ENCODE measurements around the gene MEGF6. TPM values are rescaled to one million over a fixed set of nuclear protein-coding genes. Genes with fewer than 3 reads are reported as not detected.

MEGF6 gene
- polyA plus RNA-seq, 1 donor (not counting 4 experiments of a cell fraction or from before 2014, with no cell fraction given) = 0.24 TPM

DNA sequence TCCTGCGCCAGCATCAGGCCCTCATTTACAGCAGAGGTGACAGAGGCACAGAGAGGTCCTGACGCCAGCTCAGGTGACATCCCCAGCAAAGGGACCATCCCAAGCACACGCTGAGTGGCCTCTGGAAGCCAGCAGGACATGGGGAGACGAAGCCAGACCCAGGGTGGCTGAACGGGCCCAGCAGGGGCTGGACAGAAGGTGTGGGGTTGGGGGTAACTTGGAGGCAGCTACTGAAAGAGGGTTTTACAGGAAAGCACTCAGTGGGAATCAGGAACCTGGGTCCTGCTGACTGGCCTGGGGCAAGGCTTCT, 158.5 kb downstream of the MEGF6 start:
- TF ChIP-seq, protein P1, sequence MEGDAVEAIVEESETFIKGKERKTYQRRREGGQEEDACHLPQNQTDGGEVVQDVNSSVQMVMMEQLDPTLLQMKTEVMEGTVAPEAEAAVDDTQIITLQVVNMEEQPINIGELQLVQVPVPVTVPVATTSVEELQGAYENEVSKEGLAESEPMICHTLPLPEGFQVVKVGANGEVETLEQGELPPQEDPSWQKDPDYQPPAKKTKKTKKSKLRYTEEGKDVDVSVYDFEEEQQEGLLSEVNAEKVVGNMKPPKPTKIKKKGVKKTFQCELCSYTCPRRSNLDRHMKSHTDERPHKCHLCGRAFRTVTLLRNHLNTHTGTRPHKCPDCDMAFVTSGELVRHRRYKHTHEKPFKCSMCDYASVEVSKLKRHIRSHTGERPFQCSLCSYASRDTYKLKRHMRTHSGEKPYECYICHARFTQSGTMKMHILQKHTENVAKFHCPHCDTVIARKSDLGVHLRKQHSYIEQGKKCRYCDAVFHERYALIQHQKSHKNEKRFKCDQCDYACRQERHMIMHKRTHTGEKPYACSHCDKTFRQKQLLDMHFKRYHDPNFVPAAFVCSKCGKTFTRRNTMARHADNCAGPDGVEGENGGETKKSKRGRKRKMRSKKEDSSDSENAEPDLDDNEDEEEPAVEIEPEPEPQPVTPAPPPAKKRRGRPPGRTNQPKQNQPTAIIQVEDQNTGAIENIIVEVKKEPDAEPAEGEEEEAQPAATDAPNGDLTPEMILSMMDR (optimal IDR thresholded peaks at IDR 0.05 in 1 of 3, IDR thresholded peaks at IDR 0.05 in 1 of 3, conservative IDR thresholded peaks at IDR 0.05 in 1 of 3; ENCODE audit: extremely low read depth in 1 of 3, insufficient read depth in 2 of 3, low read length in 3 of 3) = no peak
- no peak for TF ChIP-seq EZH2 (IDR thresholded peaks at IDR 0.05; ENCODE audit: low read length)
- Histone ChIP-seq H3K9me3 (ENCODE audit: control insufficient read depth, low read depth, low read length) (no peaks in the 10 kb centered on the region), H3K36me3 (ENCODE audit: control insufficient read depth in 2 of 2, extremely low read depth in 1 of 2, insufficient read depth in 2 of 2, low read length in 2 of 2) (no peaks in the 10 kb centered on the region), H3K27ac (ENCODE audit: control insufficient read depth, insufficient read depth, low read length) (no peak overlapping the region), H3K4me2 (ENCODE audit: control insufficient read depth, extremely low read depth, insufficient read depth, low read depth, low read length) (no peak overlapping the region), H3K9ac (ENCODE audit: control insufficient read depth, extremely low read depth, insufficient read depth, low read length) (no peak overlapping the region), H4K20me1 (ENCODE audit: control insufficient read depth, extremely low read depth, insufficient read depth, low read length) (no peaks in the 10 kb centered on the region), H3K4me3 (ENCODE audit: control insufficient read depth in 2 of 3, extremely low read depth in 1 of 3, insufficient read depth in 2 of 3, low read depth in 1 of 3, low read length in 3 of 3) (no peak overlapping the region), H2AFZ (ENCODE audit: control insufficient read depth, low read length) (no peak overlapping the region), H3K79me2 (ENCODE audit: control insufficient read depth, insufficient read depth, low read length) (no peaks in the 10 kb centered on the region), H3K27me3 (ENCODE audit: control insufficient read depth, extremely low read depth, insufficient read depth, low read length) (no peaks in the 10 kb centered on the region), H3K9me1 (ENCODE audit: control insufficient read depth, extremely low read depth, insufficient read depth, low read length) (no peaks in the 10 kb centered on the region), H3K4me1 (ENCODE audit: control insufficient read depth, extremely low read depth, insufficient read depth, low read length) (peaks cover 12% of the 10 kb centered on the region)
- dilution Hi-C loops (cut with MboI; ENCODE audit: extremely low pct_ligation_motif_present, low sequenced_read_pairs) = no loop called here
- FAIRE-seq = no peak
- DNase-seq (ENCODE audit: low read depth, low spot score) = no peak

DNA sequence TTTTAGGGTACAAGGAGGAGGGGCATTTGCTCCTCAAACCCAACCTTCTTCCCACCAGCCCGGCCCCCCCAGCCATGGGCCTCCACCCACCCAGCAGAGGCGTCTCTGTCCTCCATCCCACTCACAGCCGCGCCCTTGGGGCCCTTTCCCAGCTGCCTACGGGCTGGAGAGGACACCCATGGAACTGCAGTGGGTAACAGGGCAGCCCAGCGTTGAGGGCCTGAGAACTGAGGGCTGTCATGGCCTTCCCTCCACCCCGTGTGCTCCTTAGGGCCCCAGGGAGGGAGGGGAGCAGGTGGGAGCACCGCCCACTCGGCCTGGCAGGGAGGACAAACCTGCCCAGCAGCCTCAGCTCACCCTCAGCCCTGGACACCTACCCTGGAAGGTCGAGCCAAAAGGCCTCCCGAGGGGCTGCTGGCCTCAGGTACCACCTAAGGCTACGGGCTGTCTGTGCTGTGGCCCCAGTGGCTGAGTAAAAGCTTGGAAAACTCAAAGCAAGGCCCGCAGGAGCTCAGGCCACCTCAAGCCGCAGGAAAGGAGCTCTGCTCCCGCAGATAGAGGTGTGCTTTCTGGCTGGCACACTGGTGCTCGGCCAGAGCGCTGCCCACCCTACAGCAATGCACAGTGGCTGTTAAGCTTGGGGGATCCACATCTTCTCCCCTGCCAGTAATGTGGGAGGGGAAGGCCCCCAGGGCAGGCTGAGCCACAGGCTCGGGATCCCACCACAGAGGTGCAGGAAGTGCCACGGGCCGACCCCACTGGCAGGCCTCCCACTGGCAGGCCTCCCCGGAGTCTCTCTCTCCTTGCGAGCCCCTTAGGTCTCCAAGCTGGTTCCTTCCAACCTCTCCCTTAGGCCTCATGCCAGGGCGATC, 159.1 kb downstream of the MEGF6 start:
- Histone ChIP-seq H3K9ac (ENCODE audit: control insufficient read depth, extremely low read depth, insufficient read depth, low read length) (no peak overlapping the region), H3K4me2 (ENCODE audit: control insufficient read depth, extremely low read depth, insufficient read depth, low read depth, low read length) (no peak overlapping the region), H3K4me3 (ENCODE audit: control insufficient read depth in 2 of 3, extremely low read depth in 1 of 3, insufficient read depth in 2 of 3, low read depth in 1 of 3, low read length in 3 of 3) (no peak overlapping the region), H3K9me1 (ENCODE audit: control insufficient read depth, extremely low read depth, insufficient read depth, low read length) (no peaks in the 10 kb centered on the region), H3K27me3 (ENCODE audit: control insufficient read depth, extremely low read depth, insufficient read depth, low read length) (no peaks in the 10 kb centered on the region), H3K4me1 (ENCODE audit: control insufficient read depth, extremely low read depth, insufficient read depth, low read length) (peaks cover 9% of the 10 kb centered on the region), H3K79me2 (ENCODE audit: control insufficient read depth, insufficient read depth, low read length) (no peaks in the 10 kb centered on the region), H4K20me1 (ENCODE audit: control insufficient read depth, extremely low read depth, insufficient read depth, low read length) (no peaks in the 10 kb centered on the region), H3K27ac (ENCODE audit: control insufficient read depth, insufficient read depth, low read length) (no peak overlapping the region), H3K36me3 (ENCODE audit: control insufficient read depth in 2 of 2, extremely low read depth in 1 of 2, insufficient read depth in 2 of 2, low read length in 2 of 2) (no peaks in the 10 kb centered on the region), H3K9me3 (ENCODE audit: control insufficient read depth, low read depth, low read length) (no peaks in the 10 kb centered on the region), H2AFZ (ENCODE audit: control insufficient read depth, low read length) (no peak overlapping the region)
- DNase-seq (ENCODE audit: low read depth, low spot score) (no peak), FAIRE-seq (no peak)
- TF ChIP-seq, protein P1 (optimal IDR thresholded peaks at IDR 0.05 in 1 of 3, IDR thresholded peaks at IDR 0.05 in 1 of 3, conservative IDR thresholded peaks at IDR 0.05 in 1 of 3; ENCODE audit: extremely low read depth in 1 of 3, insufficient read depth in 2 of 3, low read length in 3 of 3) = no peak
- no peak for TF ChIP-seq EZH2 (IDR thresholded peaks at IDR 0.05; ENCODE audit: low read length)
- dilution Hi-C loops (cut with MboI; ENCODE audit: extremely low pct_ligation_motif_present, low sequenced_read_pairs) = no loop called here
